Activated gamma-delta T cell treated with Interleukin-2 at 50 U/mL for 16 hours (primary cell): ENCODE data around the gene KRT85.
"Not testable (repeated sequence)": the region's sequence is repeated elsewhere in the genome, so short reads cannot be mapped to it uniquely, and the experiment has no call there.

Experiments
- DNase-seq: peaks from one replicate; pipeline ENCODE4 v3.0.0-alpha.2; 2020

The KRT85 gene

GRCh38 chr12:52321418-52321817 lies 45.9 kb downstream of the KRT85 start:
- DNase-seq, result no peak

GRCh38 chr12:52320784-52321400 lies 46.4 kb downstream of the KRT85 start, which contains the start of gene KRT83:
Gene KRT83, minus strand, starts transcription at chr12:52321398. Its CDS starts 63 bp downstream, at chr12:52321335.
- DNase-seq, result no peak

- no peak for DNase-seq
Measured at GRCh38 chr12:52319097-52319496, 48.2 kb downstream of the KRT85 start.

- no peak for DNase-seq
Measured at GRCh38 chr12:52318241-52318990, 48.9 kb downstream of the KRT85 start.

- DNase-seq, result no peak
Measured at GRCh38 chr12:52317468-52318052, 49.7 kb downstream of the KRT85 start.

GRCh38 chr12:52316701-52317100 lies 50.6 kb downstream of the KRT85 start:
- DNase-seq, result no peak

GRCh38 chr12:52316290-52316689 lies 51.0 kb downstream of the KRT85 start:
- no peak for DNase-seq

GRCh38 chr12:52315721-52316120 lies 51.6 kb downstream of the KRT85 start:
- not testable (repeated sequence) for DNase-seq

- DNase-seq, result no peak
Measured at GRCh38 chr12:52314511-52314910, 52.8 kb downstream of the KRT85 start.

- DNase-seq, result no peak
Measured at GRCh38 chr12:52313926-52314325, 53.4 kb downstream of the KRT85 start.

- no peak for DNase-seq
Measured at GRCh38 chr12:52313461-52313860, 53.8 kb downstream of the KRT85 start.

GRCh38 chr12:52312086-52312485 lies 55.2 kb downstream of the KRT85 start:
- no peak for DNase-seq

GRCh38 chr12:52311285-52311648 lies 56.0 kb downstream of the KRT85 start:
- DNase-seq, result no peak

GRCh38 chr12:52310622-52311284 lies 56.5 kb downstream of the KRT85 start:
- no peak for DNase-seq
